HEK293 (cell line): ENCODE data around the gene MFAP5.

Experiments
- CTCF ChIP-seq: fragments of 450-650 bp; formaldehyde crosslinking; IDR thresholded peaks from 2 replicates; pipeline ENCODE4 v1.5.1; 2016; ENCODE audit warnings: missing biosample characterization, missing genetic modification characterization
- REST ChIP-seq: fragments of 450-650 bp; formaldehyde crosslinking; IDR thresholded peaks from 2 replicates; pipeline ENCODE4 v1.5.1; 2016; ENCODE audit warnings: missing biosample characterization, missing genetic modification characterization
- ZNF274 ChIP-seq, 2 experiments: fragments of 200-500 bp in 1 of 2; fragments of 450-650 bp in 1 of 2; sonication (Bioruptor generic) in 1 of 2; formaldehyde crosslinking in 1 of 2; IDR thresholded peaks; 2 replicates each; pipeline versions ENCODE4 v1.5.1 to v1.6.1; 2014 to 2016; ENCODE audit warnings: borderline replicate concordance in 1 of 2, inconsistent platforms in 1 of 2, low read length in 1 of 2, missing biosample characterization in 1 of 2, missing genetic modification characterization in 1 of 2
- ZNF394 ChIP-seq: fragments of 450-650 bp; formaldehyde crosslinking; IDR thresholded peaks from 2 replicates; pipeline ENCODE4 v1.5.1; 2016; ENCODE audit warnings: missing biosample characterization, missing genetic modification characterization, mild to moderate bottlenecking, moderate library complexity, borderline replicate concordance
- ZNF639 ChIP-seq: fragments of 450-650 bp; formaldehyde crosslinking; IDR thresholded peaks from 2 replicates; pipeline ENCODE4 v1.5.1; 2016; ENCODE audit warnings: missing biosample characterization, missing genetic modification characterization

- TF ChIP-seq CTCF (tag by site-specific recombination) = no peak
- TF ChIP-seq REST = no peak
- TF ChIP-seq ZNF394 (tag by site-specific recombination) = no peak
- no peak for TF ChIP-seq ZNF274 (IDR thresholded peaks at IDR 0.05; ENCODE audit: low read length)
- no peak for TF ChIP-seq ZNF274 (tag by site-specific recombination; IDR thresholded peaks at IDR 0.05; ENCODE audit: borderline replicate concordance)
- no peak for TF ChIP-seq ZNF639 (tag by site-specific recombination)
Observed at GRCh38 chr12:8637244-8637643, 25.4 kb downstream of the MFAP5 start.
